Breast epithelium (tissue), 4 donors: ENCODE data around the gene FOXO3B. TPM values are rescaled to one million over a fixed set of nuclear protein-coding genes. Genes with fewer than 3 reads are reported as not detected.
A peak's percentile ranks its signal among the peaks of the same experiment; 100 is the strongest.
"Not testable (repeated sequence)": the region's sequence is repeated elsewhere in the genome, so short reads cannot be mapped to it uniquely, and the experiment has no call there.

Experiments used
- DNase-seq, 2 donors: peaks; one replicate each; pipeline ENCODE4 v3.0.0-alpha.2; 2019; ENCODE audit warnings: low spot score in 2 of 2
- H3K27ac ChIP-seq, 2 donors: fragments of 200-600 bp; sonication (generic) in 1 of 2; one replicate each; pipeline ENCODE4 v1.5.1; 2016 to 2019; ENCODE audit warnings: mild to moderate bottlenecking in 1 of 2
- H3K27me3 ChIP-seq, 2 donors: fragments of 200-600 bp; sonication (generic) in 1 of 2; one replicate each; pipeline versions ENCODE4 v1.5.1 to v1.6.0; 2017 to 2019; ENCODE audit warnings: control low read depth in 1 of 2, mild to moderate bottlenecking in 1 of 2
- H3K36me3 ChIP-seq: fragments of 200-600 bp; one replicate; pipeline ENCODE4 v1.5.1; 2019
- H3K4me1 ChIP-seq, 2 donors: fragments of 200-600 bp; sonication (generic); one replicate each; pipeline ENCODE4 v1.5.1; 2016 to 2019; ENCODE audit warnings: control low read depth in 1 of 2
- H3K4me3 ChIP-seq, 3 donors: fragments of 200-600 bp; sonication (generic); 1 replicate in 2 of 3; 2 replicates in 1 of 3; pipeline ENCODE4 v1.5.1; 2016 to 2019; ENCODE audit warnings: mild to moderate bottlenecking in 3 of 3, moderate library complexity in 2 of 3
- H3K9me3 ChIP-seq, 2 donors: fragments of 200-600 bp; sonication (generic) in 1 of 2; one replicate each; pipeline ENCODE4 v1.5.1; 2016 to 2019; ENCODE audit warnings: control low read depth in 1 of 2
- intact Hi-C: fragments of 100-400 bp; cut with DNase I; formaldehyde crosslinking; loops from one replicate; pipeline ENCODE4 v1.15.1; 2023; ENCODE audit warnings: low total_unique reads
- total RNA-seq, 3 donors: library from RNA; depleted of rRNA; stranded (reverse); fragments of >200 nt; gene quantifications; one replicate each; pipeline ENCODE4 v1.1.0, GENCODE V29; 2016

FOXO3B gene
- total RNA-seq, 3 donors from 2014 or later: 4.6 to 13.9 (median 8.2) TPM

DNA sequence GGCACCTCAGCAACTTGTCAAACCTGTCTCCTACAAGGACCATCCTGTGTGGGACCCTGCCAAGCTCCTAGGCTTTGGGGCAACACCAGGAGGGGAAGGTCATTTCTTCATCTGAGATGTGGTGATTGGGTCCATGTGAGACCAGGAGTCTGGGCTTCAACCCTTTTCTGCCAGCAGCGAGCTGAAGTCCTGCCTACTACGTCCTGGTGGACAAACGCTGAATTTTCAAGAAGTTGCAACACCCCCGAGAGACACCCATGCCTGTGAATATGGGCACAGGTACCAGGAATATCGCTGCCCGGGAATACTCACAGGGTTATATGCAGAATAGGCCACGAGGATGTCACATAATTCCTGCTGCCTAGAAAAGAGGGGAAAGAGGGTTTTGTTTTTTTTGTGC is 45.9 kb downstream of the FOXO3B start:
- H3K27ac ChIP-seq, intact Hi-C loops, H3K36me3 ChIP-seq: not testable (repeated sequence)

GRCh38 chr17:18635773-18636172 is 46.3 kb downstream of the FOXO3B start:
- intact Hi-C loops, H3K4me1 ChIP-seq, DNase-seq, H3K27ac ChIP-seq, H3K9me3 ChIP-seq, H3K36me3 ChIP-seq, H3K4me3 ChIP-seq: not testable (repeated sequence)
- H3K27me3 ChIP-seq: peaks cover 0 to 11% of the 10 kb centered on the region in 2 donors

More for the DNA sequence above, 45.9 kb downstream of the FOXO3B start:
- DNase-seq, H3K4me1 ChIP-seq, H3K9me3 ChIP-seq, H3K4me3 ChIP-seq: not testable (repeated sequence)
- peaks cover 0 to 11% of the 10 kb centered on the region in 2 donors for H3K27me3 ChIP-seq

- not testable (repeated sequence) for H3K9me3 ChIP-seq
Measured at GRCh38 chr17:18634550-18635263, 47.4 kb downstream of the FOXO3B start.

More at GRCh38 chr17:18634550-18635263, 47.4 kb downstream of the FOXO3B start:
- Histone ChIP-seq H3K4me3 (peak overlapping the region in 1 of 3 donors; percentile 50), H3K27me3 (peaks cover 0 to 11% of the 10 kb centered on the region in 2 donors)
- intact Hi-C loops, H3K36me3 ChIP-seq, H3K4me1 ChIP-seq, H3K27ac ChIP-seq, DNase-seq: not testable (repeated sequence)

Other genes starting within 250 kb of the FOXO3B start
- 1 to 10 TPM in 1 of 3 donors, not detected in 2; 2.0 TPM for gene LGALS9C, start 205.5 kb downstream of the FOXO3B start, total RNA-seq
- gene TBC1D28, start 37.9 kb downstream of the FOXO3B start, total RNA-seq: not detected
- gene FBXW10, start 61.7 kb upstream of the FOXO3B start, total RNA-seq: under 1 TPM in 1 of 3 donors, not detected in 2; 0.15 TPM
- 10 to 100 TPM; 33.9 to 66.2 (median 54.4) TPM for gene TVP23B, start 98.9 kb upstream of the FOXO3B start, total RNA-seq
- gene PRPSAP2, start 175.8 kb upstream of the FOXO3B start, total RNA-seq: 10 to 100 TPM; 16.0 to 41.3 (median 23.3) TPM